ENCODE data around the gene NEDD4. TPM values are rescaled to one million over a fixed set of nuclear protein-coding genes. Genes with fewer than 3 reads are reported as not detected.

NEDD4 gene
- polyA plus RNA-seq, 3 donors, result 1.2 to 3.8 (median 1.3) TPM

DNA sequence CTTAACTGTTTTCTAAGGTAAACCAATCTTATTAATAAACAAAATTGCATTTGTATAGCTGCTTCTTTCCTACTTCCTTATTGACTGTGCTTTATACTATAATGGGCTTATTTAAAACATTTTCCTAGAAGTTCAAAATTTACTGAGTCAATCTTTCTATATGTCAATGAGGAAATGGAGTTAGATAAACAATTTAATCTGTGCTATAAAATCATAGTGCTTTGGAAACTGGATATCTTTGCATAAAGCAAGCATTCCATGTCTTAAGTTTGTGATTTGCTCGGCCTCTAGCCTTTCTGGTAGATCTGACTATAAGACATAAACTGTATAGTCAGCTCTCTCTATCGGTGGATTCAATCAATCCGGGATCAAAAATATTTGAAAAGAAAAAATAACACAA, 99.6 kb downstream of the NEDD4 start:
- no CpG with 5 or more reads among the region's 3 CpGs for WGBS (ENCODE audit: insufficient coverage)
- no peaks in the 10 kb centered on the region for H3K36me3 Mint-ChIP-seq
- TF ChIP-seq, protein P1, sequence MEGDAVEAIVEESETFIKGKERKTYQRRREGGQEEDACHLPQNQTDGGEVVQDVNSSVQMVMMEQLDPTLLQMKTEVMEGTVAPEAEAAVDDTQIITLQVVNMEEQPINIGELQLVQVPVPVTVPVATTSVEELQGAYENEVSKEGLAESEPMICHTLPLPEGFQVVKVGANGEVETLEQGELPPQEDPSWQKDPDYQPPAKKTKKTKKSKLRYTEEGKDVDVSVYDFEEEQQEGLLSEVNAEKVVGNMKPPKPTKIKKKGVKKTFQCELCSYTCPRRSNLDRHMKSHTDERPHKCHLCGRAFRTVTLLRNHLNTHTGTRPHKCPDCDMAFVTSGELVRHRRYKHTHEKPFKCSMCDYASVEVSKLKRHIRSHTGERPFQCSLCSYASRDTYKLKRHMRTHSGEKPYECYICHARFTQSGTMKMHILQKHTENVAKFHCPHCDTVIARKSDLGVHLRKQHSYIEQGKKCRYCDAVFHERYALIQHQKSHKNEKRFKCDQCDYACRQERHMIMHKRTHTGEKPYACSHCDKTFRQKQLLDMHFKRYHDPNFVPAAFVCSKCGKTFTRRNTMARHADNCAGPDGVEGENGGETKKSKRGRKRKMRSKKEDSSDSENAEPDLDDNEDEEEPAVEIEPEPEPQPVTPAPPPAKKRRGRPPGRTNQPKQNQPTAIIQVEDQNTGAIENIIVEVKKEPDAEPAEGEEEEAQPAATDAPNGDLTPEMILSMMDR (IDR thresholded peaks at IDR 0.05), result no peak
- no peak for DNase-seq
- no peak overlapping the region for H3K27ac Mint-ChIP-seq
- no peaks in the 10 kb centered on the region for H4K20me1 ChIP-seq (ENCODE audit: insufficient read depth, low read length)
- intact Hi-C loops (cut with micrococcal nuclease), result no loop called here
- H3K4me3 Mint-ChIP-seq, result no peak overlapping the region
- peaks cover 0 to 1% (median 0%) of the 10 kb centered on the region in 3 donors for H3K27me3 Mint-ChIP-seq (ENCODE audit: low read depth in 3 of 3)
- no peak overlapping the region for H2AFZ ChIP-seq (ENCODE audit: insufficient read depth, low read depth, low read length, poor library complexity, severe bottlenecking)
- no peak overlapping the region for H3K27ac ChIP-seq (ENCODE audit: low read depth in 1 of 2, low read length in 2 of 2)
- no peaks in the 10 kb centered on the region for H3K36me3 ChIP-seq (replicated peaks in 1 of 2; ENCODE audit: control insufficient read depth in 1 of 2, insufficient read depth in 2 of 2, low read length in 2 of 2)
- H3K9ac ChIP-seq (ENCODE audit: insufficient read depth, low read length, poor library complexity, severe bottlenecking), result no peak overlapping the region
- no peak overlapping the region for H3K4me2 ChIP-seq (replicated peaks; ENCODE audit: extremely low read depth, low read length, poor library complexity, severe bottlenecking)
- H3K79me2 ChIP-seq (ENCODE audit: insufficient read depth, low read length), result no peaks in the 10 kb centered on the region
- no peaks in the 10 kb centered on the region for H3K27me3 ChIP-seq (ENCODE audit: control insufficient read depth in 2 of 2, insufficient read depth in 2 of 2, low read length in 2 of 2)
- no peaks in the 10 kb centered on the region for H3K9me3 ChIP-seq (replicated peaks in 1 of 2; ENCODE audit: control insufficient read depth in 1 of 2, insufficient read depth in 1 of 2, low read length in 2 of 2)
- peaks cover 10% of the 10 kb centered on the region for H3K4me1 Mint-ChIP-seq
- no peak overlapping the region for H3K4me3 ChIP-seq (replicated peaks in 1 of 3; ENCODE audit: low read depth in 2 of 3, low read length in 3 of 3)
- no peaks in the 10 kb centered on the region for H3K4me1 ChIP-seq (ENCODE audit: control insufficient read depth in 1 of 2, insufficient read depth in 2 of 2, low read length in 2 of 2)
- H3K9me3 Mint-ChIP-seq, result peaks cover 0 to 8% (median 0%) of the 10 kb centered on the region in 7 donors

- Histone ChIP-seq H3K79me2 (ENCODE audit: insufficient read depth, low read length) (no peaks in the 10 kb centered on the region), H2AFZ (ENCODE audit: insufficient read depth, low read depth, low read length, poor library complexity, severe bottlenecking) (no peak overlapping the region)
- intact Hi-C loops (cut with micrococcal nuclease), result no loop called here
These were observed 102.2 kb downstream of the NEDD4 start for GRCh38 chr15:55891196-55891595.

More at GRCh38 chr15:55891196-55891595, 102.2 kb downstream of the NEDD4 start:
- H4K20me1 ChIP-seq (ENCODE audit: insufficient read depth, low read length), result no peaks in the 10 kb centered on the region
- no peak overlapping the region for H3K4me3 ChIP-seq (replicated peaks in 1 of 3; ENCODE audit: low read depth in 2 of 3, low read length in 3 of 3)
- no peak overlapping the region for H3K27ac ChIP-seq (ENCODE audit: low read depth in 1 of 2, low read length in 2 of 2)
- no peaks in the 10 kb centered on the region for H3K27me3 ChIP-seq (ENCODE audit: control insufficient read depth in 2 of 2, insufficient read depth in 2 of 2, low read length in 2 of 2)
- no peak for DNase-seq
- WGBS (ENCODE audit: insufficient coverage), result no CpG with 5 or more reads among the region's 1 CpG
- Mint-ChIP-seq H3K9me3 (peaks cover 6 to 16% (median 9%) of the 10 kb centered on the region in 7 donors), H3K4me3 (no peak overlapping the region), H3K27ac (no peak overlapping the region), H3K27me3 (ENCODE audit: low read depth in 3 of 3) (peaks cover 0 to 1% (median 0%) of the 10 kb centered on the region in 3 donors), H3K4me1 (peaks cover 9% of the 10 kb centered on the region), H3K36me3 (no peaks in the 10 kb centered on the region)
- H3K36me3 ChIP-seq (replicated peaks in 1 of 2; ENCODE audit: control insufficient read depth in 1 of 2, insufficient read depth in 2 of 2, low read length in 2 of 2), result no peaks in the 10 kb centered on the region
- no peak overlapping the region for H3K9ac ChIP-seq (ENCODE audit: insufficient read depth, low read length, poor library complexity, severe bottlenecking)
- TF ChIP-seq, protein P1 (IDR thresholded peaks at IDR 0.05), result no peak
- peaks cover 0 to 3% of the 10 kb centered on the region in 2 donors for H3K9me3 ChIP-seq (replicated peaks in 1 of 2; ENCODE audit: control insufficient read depth in 1 of 2, insufficient read depth in 1 of 2, low read length in 2 of 2)
- H3K4me2 ChIP-seq (replicated peaks; ENCODE audit: extremely low read depth, low read length, poor library complexity, severe bottlenecking), result no peak overlapping the region
- H3K4me1 ChIP-seq (ENCODE audit: control insufficient read depth in 1 of 2, insufficient read depth in 2 of 2, low read length in 2 of 2), result no peaks in the 10 kb centered on the region
